PFSK-1 (cell line): ENCODE data around the gene NTM.

Experiments
- POLR2AphosphoS5 ChIP-seq: IDR thresholded peaks from 2 replicates; pipeline ENCODE4 v1.6.1; 2012; ENCODE audit warnings: low read depth, mild to moderate bottlenecking, control low read depth, low read length, moderate library complexity
- REST ChIP-seq, 2 experiments: IDR thresholded peaks; 2 replicates each; pipeline versions ENCODE4 v1.6.1 to v1.8.0; 2011 to 2012; ENCODE audit warnings: low read depth in 2 of 2, low read length in 2 of 2, control low read depth in 1 of 2, inconsistent platforms in 1 of 2, mild to moderate bottlenecking in 1 of 2, moderate library complexity in 1 of 2; ENCODE audit not compliant: insufficient read depth in 1 of 2
- SIN3A ChIP-seq: IDR thresholded peaks from 2 replicates; pipeline ENCODE4 v1.6.1; 2012; ENCODE audit warnings: mild to moderate bottlenecking, low read length, moderate library complexity, borderline replicate concordance; ENCODE audit not compliant: insufficient read depth
- TAF1 ChIP-seq: IDR thresholded peaks from 2 replicates; pipeline ENCODE4 v1.6.1; 2012; ENCODE audit warnings: low read length, control low read depth, borderline replicate concordance; ENCODE audit not compliant: insufficient read depth

- TF ChIP-seq TAF1: no peak
- TF ChIP-seq REST (IDR thresholded peaks at IDR 0.05; ENCODE audit: insufficient read depth in 1 of 2, low read depth in 2 of 2, low read length in 2 of 2): no peak
- no peak for TF ChIP-seq POLR2AphosphoS5
- TF ChIP-seq SIN3A: no peak
These were observed 115.7 kb downstream of the NTM start for GRCh38 chr11:131486100-131486499.
